Esophagus squamous epithelium (tissue), 5 donors: ENCODE measurements around the gene CENPW. TPM values are rescaled to one million over a fixed set of nuclear protein-coding genes. Genes with fewer than 3 reads are reported as not detected.

Experiments
- DNase-seq: peaks from one replicate; lab custom pipeline; 2025; lab: John Stamatoyannopoulos, UW
- H3K27ac ChIP-seq, 4 donors: fragments of 200-600 bp; sonication (generic); one replicate each; pipeline ENCODE4 v1.5.1; 2016 to 2019; ENCODE audit warnings: mild to moderate bottlenecking in 1 of 4
- H3K27me3 ChIP-seq, 4 donors: fragments of 200-600 bp; sonication (generic); 1 replicate in 3 of 4; 2 replicates in 1 of 4; pipeline versions ENCODE4 v1.5.1 to v1.6.0; 2017 to 2021; ENCODE audit warnings: antibody characterized with exemption in 1 of 4
- H3K36me3 ChIP-seq, 3 donors: fragments of 200-600 bp; sonication (generic); one replicate each; pipeline ENCODE4 v1.5.1; 2016 to 2019
- H3K4me1 ChIP-seq, 3 donors: fragments of 200-600 bp; sonication (generic); one replicate each; pipeline ENCODE4 v1.5.1; 2017 to 2019
- H3K4me3 ChIP-seq, 4 donors: fragments of 200-600 bp; sonication (generic); 1 replicate in 3 of 4; 2 replicates in 1 of 4; pipeline ENCODE4 v1.5.1; 2016 to 2019; ENCODE audit warnings: mild to moderate bottlenecking in 2 of 4, moderate library complexity in 1 of 4
- H3K9me3 ChIP-seq, 3 donors: fragments of 200-600 bp; sonication (generic); one replicate each; pipeline ENCODE4 v1.5.1; 2016 to 2019
- CTCF ChIP-seq, 6 experiments: fragments of 450-650 bp in 4 of 6; fragments of 200-600 bp in 2 of 6; sonication (generic) in 2 of 6; IDR thresholded peaks; one replicate each; pipeline ENCODE4 v1.5.1; 2016 to 2019; ENCODE audit warnings: antibody characterized with exemption in 6 of 6, mild to moderate bottlenecking in 4 of 6, moderate library complexity in 4 of 6
- POLR2A ChIP-seq, 4 donors: fragments of 450-650 bp; IDR thresholded peaks; one replicate each; pipeline ENCODE4 v1.6.1; 2017; ENCODE audit warnings: antibody characterized with exemption in 4 of 4, mild to moderate bottlenecking in 4 of 4, moderate library complexity in 3 of 4
- WGBS, 2 donors: methylation state at CpG; one replicate each; pipeline ENCODE4 v1.1.5; 2018; 5-methylcytosine and 5-hydroxymethylcytosine counted together
- intact Hi-C: fragments of 100-400 bp; cut with DNase I; formaldehyde crosslinking; loops from one replicate; pipeline ENCODE4 v1.15.0; 2022
- total RNA-seq, 4 donors: library from RNA; depleted of rRNA; stranded (reverse); fragments of >200 nt; gene quantifications; one replicate each; pipeline ENCODE4 v1.1.0, GENCODE V29; 2016
- donor health status: DM: yes; HTN: yes; CAD: no.

The CENPW gene
- 10 to 100 TPM in 3 of 4 donors, 1 to 10 TPM in 1; 2.1 to 22.1 (median 12.1) TPM for total RNA-seq

DNA sequence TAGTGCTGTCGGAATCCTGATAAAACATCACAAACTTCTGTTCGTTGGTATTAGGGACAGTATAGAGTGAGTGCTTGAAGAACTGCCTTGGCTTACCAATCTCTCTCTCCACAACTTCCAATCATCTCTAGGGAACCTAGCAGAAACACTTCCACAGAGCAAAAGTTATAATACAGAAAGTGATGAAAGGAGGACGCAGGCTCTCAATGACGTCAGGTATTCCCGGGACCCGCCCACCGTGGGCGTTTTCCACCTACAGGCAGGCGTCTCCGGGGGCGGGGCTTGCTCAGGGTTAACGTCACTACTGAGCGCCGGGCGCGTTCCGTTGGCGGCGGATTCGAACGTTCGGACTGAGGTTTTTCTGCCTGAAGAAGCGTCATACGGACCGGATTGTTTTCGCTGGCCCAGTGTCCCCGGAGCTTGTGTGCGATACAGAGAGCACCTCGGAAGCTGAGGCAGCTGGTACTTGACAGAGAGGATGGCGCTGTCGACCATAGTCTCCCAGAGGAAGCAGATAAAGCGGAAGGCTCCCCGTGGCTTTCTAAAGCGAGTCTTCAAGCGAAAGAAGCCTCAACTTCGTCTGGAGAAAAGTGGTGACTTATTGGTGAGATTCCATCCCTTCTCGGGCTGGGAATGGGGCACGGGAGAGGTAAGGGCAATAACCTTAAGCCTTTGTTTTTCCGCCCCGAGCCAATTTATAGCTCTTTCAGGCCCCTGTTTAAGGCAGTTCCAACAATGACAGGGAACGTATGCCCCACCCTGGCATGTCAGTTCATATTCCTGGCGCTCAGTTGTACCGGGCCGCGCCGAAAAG, at the start of gene CENPW:
Gene CENPW, plus strand, starts transcription at position 320 of the 814 bp plus-strand sequence. Its CDS starts 159 bp downstream, at position 479.
- TF ChIP-seq POLR2A (IDR thresholded peaks at IDR 0.05): peak in 1 of 4 donors; percentile 37
- TF ChIP-seq CTCF (IDR thresholded peaks at IDR 0.05): no peak
- Histone ChIP-seq H3K4me1 (peaks cover 9 to 21% (median 10%) of the 10 kb centered on the region in 3 donors), H3K27ac (peak within 1 kb of the TSS; percentile 70 to 84 (median 79)), H3K36me3 (no peaks in the 10 kb centered on the region), H3K27me3 (no peaks in the 10 kb centered on the region), H3K9me3 (no peaks in the 10 kb centered on the region), H3K4me3 (peak within 1 kb of the TSS; percentile 61 to 76 (median 64))
- peak; percentile 40 for DNase-seq
- 3 to 9% methylated on average over 18 to 41 of the region's 46 CpGs for WGBS, 2 donors
- intact Hi-C loops: no loop called here

DNA sequence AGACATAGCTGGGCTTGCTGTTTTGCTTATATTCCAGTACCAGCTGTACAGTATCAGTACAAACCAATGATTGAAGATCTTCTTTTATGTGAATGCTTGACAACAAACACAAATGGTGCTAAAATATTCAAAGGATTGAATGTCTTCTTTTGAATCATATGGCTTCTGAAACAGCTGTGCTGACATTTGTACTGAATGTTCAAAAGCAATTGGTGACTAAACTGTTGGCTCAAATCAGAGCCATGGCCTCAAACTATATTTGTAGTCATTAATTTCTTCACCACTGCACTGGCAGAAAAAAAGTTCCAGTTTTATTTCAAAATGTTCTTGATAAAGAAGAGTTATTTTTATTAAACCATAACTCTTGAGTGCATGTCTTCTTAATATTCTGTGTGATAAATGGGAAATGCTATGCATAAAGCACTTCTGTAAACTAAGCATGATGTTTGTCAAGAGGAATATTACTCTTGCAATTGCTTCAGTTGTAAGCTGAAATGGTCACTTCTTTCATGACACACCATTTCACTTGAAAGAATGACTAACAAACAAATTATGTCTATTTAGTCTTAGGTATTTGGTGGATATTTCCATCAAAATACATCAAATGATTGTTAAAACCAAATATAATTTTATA, 45.9 kb upstream of the CENPW start:
- Histone ChIP-seq H3K4me1 (no peaks in the 10 kb centered on the region), H3K9me3 (no peaks in the 10 kb centered on the region), H3K4me3 (no peak overlapping the region), H3K27me3 (no peaks in the 10 kb centered on the region), H3K36me3 (no peaks in the 10 kb centered on the region), H3K27ac (no peak overlapping the region)
- TF ChIP-seq POLR2A (IDR thresholded peaks at IDR 0.05): no peak
- TF ChIP-seq CTCF (IDR thresholded peaks at IDR 0.05): no peak
- DNase-seq: no peak
- intact Hi-C loops: no loop called here

DNA sequence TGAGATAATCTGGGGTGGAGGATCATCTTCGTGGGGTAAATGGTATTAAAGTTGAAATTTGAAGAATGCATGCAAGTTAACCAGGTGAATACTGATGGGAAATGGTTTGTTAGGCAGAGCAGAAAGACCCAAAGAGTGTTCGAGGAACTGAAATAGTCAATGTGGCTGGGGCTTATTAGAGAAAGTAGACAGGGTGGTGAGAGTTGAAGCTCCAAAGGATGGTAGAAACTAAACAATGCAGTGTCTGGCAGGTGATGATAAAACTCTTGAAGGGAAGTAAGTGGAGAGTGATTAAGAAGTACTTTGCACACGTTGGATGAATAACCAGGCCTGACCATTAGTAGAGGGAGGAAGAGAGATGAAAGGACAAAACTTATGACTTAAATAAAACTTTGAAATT, 39.8 kb upstream of the CENPW start:
- TF ChIP-seq POLR2A (IDR thresholded peaks at IDR 0.05) (no peak), CTCF (IDR thresholded peaks at IDR 0.05) (no peak)
- intact Hi-C loops: no loop called here
- Histone ChIP-seq H3K4me3 (no peak overlapping the region), H3K4me1 (no peaks in the 10 kb centered on the region), H3K9me3 (no peaks in the 10 kb centered on the region), H3K27ac (no peak overlapping the region), H3K36me3 (no peaks in the 10 kb centered on the region), H3K27me3 (no peaks in the 10 kb centered on the region)
- WGBS, 2 donors: 50 to 53% methylated on average over 3 of the region's 3 CpGs
- DNase-seq: no peak

GRCh38 chr6:126300735-126301134, 39.2 kb upstream of the CENPW start:
- Histone ChIP-seq H3K27me3 (no peaks in the 10 kb centered on the region), H3K4me1 (no peaks in the 10 kb centered on the region), H3K36me3 (no peaks in the 10 kb centered on the region), H3K4me3 (no peak overlapping the region), H3K9me3 (no peaks in the 10 kb centered on the region), H3K27ac (no peak overlapping the region)
- intact Hi-C loops: no loop called here
- DNase-seq: no peak
- no peak for TF ChIP-seq POLR2A (IDR thresholded peaks at IDR 0.05)
- no peak for TF ChIP-seq CTCF (IDR thresholded peaks at IDR 0.05)

DNA sequence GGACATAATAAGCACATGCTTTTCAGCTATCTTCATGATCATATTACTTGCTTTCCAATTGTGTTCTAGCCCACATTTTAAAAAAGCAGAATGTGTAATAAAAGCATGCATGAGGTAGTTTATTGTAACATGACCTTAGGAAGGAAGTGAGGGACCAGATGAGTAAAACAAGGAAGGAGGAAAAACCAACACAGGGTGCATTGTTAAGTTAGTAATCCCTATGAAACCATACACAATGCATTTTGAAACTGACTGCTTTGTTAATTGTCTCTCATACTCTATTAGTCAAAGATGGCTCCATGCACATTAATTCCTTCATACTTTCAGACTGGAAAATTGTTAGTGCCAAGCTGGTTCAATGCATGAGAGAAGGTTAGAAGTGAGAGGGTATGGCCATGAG, 37.7 kb upstream of the CENPW start:
- H3K36me3 ChIP-seq: no peaks in the 10 kb centered on the region
- no peaks in the 10 kb centered on the region for H3K27me3 ChIP-seq
- no peaks in the 10 kb centered on the region for H3K9me3 ChIP-seq
- no peak for DNase-seq
- no peak overlapping the region for H3K27ac ChIP-seq
- TF ChIP-seq CTCF (IDR thresholded peaks at IDR 0.05): no peak
- TF ChIP-seq POLR2A (IDR thresholded peaks at IDR 0.05): no peak
- no peaks in the 10 kb centered on the region for H3K4me1 ChIP-seq
- intact Hi-C loops: no loop called here
- no peak overlapping the region for H3K4me3 ChIP-seq
